Mesenchymal stem cell (in vitro differentiated cells and primary cell): Measurements from ENCODE around the gene RABEPK.
A peak's percentile ranks its signal among the peaks of the same experiment; 100 is the strongest.

ENCODE experiments used
- DNase-seq: peaks from one replicate; pipeline ENCODE4 v3.0.0-alpha.2; 2013
- H2AFZ ChIP-seq: one replicate; pipeline ENCODE4 v1.6.1; 2013; ENCODE audit warnings: low read depth, mild to moderate bottlenecking, control low read depth, inconsistent platforms, low read length, moderate library complexity
- H2AK5ac ChIP-seq: 2 replicates; pipeline ENCODE4 v1.6.1; 2013; ENCODE audit warnings: low read length, moderate library complexity, mild to moderate bottlenecking, inconsistent platforms; ENCODE audit not compliant: severe bottlenecking
- H2BK120ac ChIP-seq: one replicate; pipeline ENCODE4 v1.6.1; 2013; ENCODE audit warnings: low read depth, mild to moderate bottlenecking, inconsistent platforms, low read length, moderate library complexity
- H2BK12ac ChIP-seq, 2 experiments: one replicate each; pipeline ENCODE4 v1.6.1; 2013; ENCODE audit warnings: inconsistent platforms in 2 of 2, low read length in 2 of 2, mild to moderate bottlenecking in 2 of 2, moderate library complexity in 2 of 2, control low read depth in 1 of 2
- H2BK15ac ChIP-seq: one replicate; pipeline ENCODE4 v1.6.1; 2013; ENCODE audit warnings: mild to moderate bottlenecking, low read depth, inconsistent platforms; ENCODE audit not compliant: poor library complexity, severe bottlenecking
- H2BK5ac ChIP-seq: 2 replicates; pipeline ENCODE4 v1.6.1; 2013; ENCODE audit warnings: low read depth, mild to moderate bottlenecking, low read length, control low read depth, inconsistent platforms; ENCODE audit not compliant: poor library complexity, severe bottlenecking
- H3K14ac ChIP-seq, 2 experiments: one replicate each; pipeline ENCODE4 v1.6.1; 2013; ENCODE audit warnings: inconsistent platforms in 2 of 2, low read length in 2 of 2, control low read depth in 1 of 2, mild to moderate bottlenecking in 1 of 2, moderate library complexity in 1 of 2
- H3K18ac ChIP-seq, 2 experiments: one replicate each; pipeline ENCODE4 v1.6.1; 2013; ENCODE audit warnings: inconsistent platforms in 2 of 2, low read length in 2 of 2, control low read depth in 1 of 2, low read depth in 1 of 2, mild to moderate bottlenecking in 1 of 2
- H3K23ac ChIP-seq, 2 experiments: one replicate each; pipeline ENCODE4 v1.6.1; 2013; ENCODE audit warnings: inconsistent platforms in 2 of 2, low read length in 2 of 2, mild to moderate bottlenecking in 2 of 2, moderate library complexity in 2 of 2, control low read depth in 1 of 2
- H3K27ac ChIP-seq: 2 replicates; pipeline ENCODE4 v1.5.1; 2013; ENCODE audit warnings: mild to moderate bottlenecking, moderate library complexity, low read length, control low read depth, inconsistent platforms; ENCODE audit not compliant: poor library complexity, severe bottlenecking
- H3K27me3 ChIP-seq, 2 experiments: 2 replicates each; pipeline versions ENCODE4 v1.6.1 to v1.7.0; 2013; ENCODE audit warnings: low read length in 2 of 2, mild to moderate bottlenecking in 2 of 2, moderate library complexity in 2 of 2, control low read depth in 1 of 2, inconsistent platforms in 1 of 2; ENCODE audit not compliant: control insufficient read depth in 1 of 2, insufficient read depth in 1 of 2
- H3K36me3 ChIP-seq, 2 experiments: 2 replicates each; pipeline versions ENCODE4 v1.6.1 to v1.7.0; 2013; ENCODE audit warnings: low read length in 2 of 2, control low read depth in 1 of 2, inconsistent platforms in 1 of 2, low read depth in 1 of 2, mild to moderate bottlenecking in 1 of 2; ENCODE audit not compliant: insufficient read depth in 2 of 2, control insufficient read depth in 1 of 2
- H3K4ac ChIP-seq, 2 experiments: one replicate each; pipeline ENCODE4 v1.6.1; 2013; ENCODE audit warnings: inconsistent platforms in 2 of 2, low read length in 2 of 2, mild to moderate bottlenecking in 2 of 2, moderate library complexity in 2 of 2, control low read depth in 1 of 2, low read depth in 1 of 2
- H3K4me1 ChIP-seq: 2 replicates; pipeline ENCODE4 v1.6.1; 2013; ENCODE audit warnings: low read depth, low read length, control low read depth; ENCODE audit not compliant: control insufficient read depth, insufficient read depth
- H3K4me2 ChIP-seq: 2 replicates; pipeline ENCODE4 v1.6.1; 2013; ENCODE audit warnings: low read length, mild to moderate bottlenecking, inconsistent platforms; ENCODE audit not compliant: poor library complexity, severe bottlenecking
- H3K4me3 ChIP-seq, 2 experiments: 2 replicates each; pipeline versions ENCODE4 v1.5.1 to v1.7.0; 2013; ENCODE audit warnings: low read length in 2 of 2, mild to moderate bottlenecking in 2 of 2, control low read depth in 1 of 2, low read depth in 1 of 2; ENCODE audit not compliant: insufficient read depth in 1 of 2
- H3K79me1 ChIP-seq: replicated peaks from 2 replicates; pipeline ENCODE4 v1.6.1; 2013; ENCODE audit warnings: mild to moderate bottlenecking, control low read depth, low read length, inconsistent platforms; ENCODE audit not compliant: poor library complexity, severe bottlenecking
- H3K9ac ChIP-seq: 2 replicates; pipeline ENCODE4 v1.7.0; 2013; ENCODE audit warnings: mild to moderate bottlenecking, low read length, moderate library complexity
- H3K9me3 ChIP-seq: 2 replicates; pipeline ENCODE4 v1.7.0; 2013; ENCODE audit warnings: mild to moderate bottlenecking, low read length; ENCODE audit not compliant: control insufficient read depth
- H4K8ac ChIP-seq: one replicate; pipeline ENCODE4 v1.6.1; 2013; ENCODE audit warnings: inconsistent platforms, mild to moderate bottlenecking, low read length, moderate library complexity
- H4K91ac ChIP-seq: one replicate; pipeline ENCODE4 v1.6.1; 2013; ENCODE audit warnings: mild to moderate bottlenecking, low read length, inconsistent platforms
- WGBS: methylation state at CpG from one replicate; pipeline ENCODE4 v1.1.7; 2013; ENCODE audit warnings: mixed read lengths; 5-methylcytosine and 5-hydroxymethylcytosine counted together

The RABEPK gene

GRCh38 chr9:125255781-125256391, 55.5 kb downstream of the RABEPK start:
- H3K4ac ChIP-seq, result no peak overlapping the region
- no peak overlapping the region for H2BK15ac ChIP-seq
- DNase-seq, result peak; percentile 18
- H3K27me3 ChIP-seq, result no peaks in the 10 kb centered on the region
- H3K23ac ChIP-seq, result no peak overlapping the region
- H3K18ac ChIP-seq, result no peak overlapping the region
- no peak overlapping the region for H3K4me2 ChIP-seq
- H2BK120ac ChIP-seq, result no peak overlapping the region
- no peak overlapping the region for H2AFZ ChIP-seq
- H3K79me1 ChIP-seq, result no peaks in the 10 kb centered on the region
- H2BK5ac ChIP-seq, result no peak overlapping the region
- H4K91ac ChIP-seq, result no peak overlapping the region
- H3K36me3 ChIP-seq, result no peaks in the 10 kb centered on the region
- no peak overlapping the region for H3K27ac ChIP-seq
- H3K4me3 ChIP-seq, result no peak overlapping the region
- no peak overlapping the region for H2BK12ac ChIP-seq
- H3K9me3 ChIP-seq, result no peaks in the 10 kb centered on the region
- H2AK5ac ChIP-seq, result no peak overlapping the region
- H3K14ac ChIP-seq, result no peak overlapping the region
- H3K4me1 ChIP-seq, result no peaks in the 10 kb centered on the region
- H4K8ac ChIP-seq, result no peak overlapping the region
- no peak overlapping the region for H3K9ac ChIP-seq
- WGBS, result 37% methylated on average over 2 of the region's 2 CpGs

DNA sequence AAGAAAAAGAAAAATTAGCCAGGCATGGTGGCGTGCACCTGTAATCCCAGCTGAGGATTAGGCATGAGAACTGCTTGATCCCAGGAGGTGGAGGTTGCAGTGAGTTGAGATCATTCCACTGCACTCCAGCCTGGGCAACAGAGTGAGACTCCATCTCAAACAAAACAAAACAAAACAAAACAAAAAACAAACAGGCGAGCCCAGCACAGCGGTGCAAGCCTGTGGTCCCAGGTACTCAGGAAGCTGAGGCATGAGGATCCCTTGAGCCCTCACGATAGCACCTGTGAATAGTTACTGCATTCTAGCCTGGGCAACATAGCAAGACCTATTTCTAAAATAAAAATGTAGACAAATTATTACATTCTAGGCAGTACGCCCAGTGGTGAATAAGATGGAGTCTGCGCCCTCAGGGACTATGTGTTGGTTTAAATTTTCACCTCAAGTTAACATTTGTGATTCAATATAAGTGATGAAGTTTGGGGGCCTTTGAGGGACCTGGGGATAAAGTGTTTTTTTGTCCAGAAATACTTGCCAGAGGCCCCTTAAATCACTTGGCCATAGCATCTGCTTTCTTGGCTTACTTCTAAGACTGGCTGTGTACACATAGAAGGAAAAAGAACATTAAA, 57.9 kb downstream of the RABEPK start:
- no peak overlapping the region for H2AFZ ChIP-seq
- 99% methylated on average over 6 of the region's 6 CpGs for WGBS
- H3K4me3 ChIP-seq, result no peak overlapping the region
- no peaks in the 10 kb centered on the region for H3K79me1 ChIP-seq
- no peak overlapping the region for H3K4me2 ChIP-seq
- H3K4ac ChIP-seq, result no peak overlapping the region
- H4K8ac ChIP-seq, result no peak overlapping the region
- no peak for DNase-seq
- no peak overlapping the region for H2AK5ac ChIP-seq
- H4K91ac ChIP-seq, result peak overlapping the region; percentile 12
- no peak overlapping the region for H2BK15ac ChIP-seq
- no peak overlapping the region for H3K18ac ChIP-seq
- no peaks in the 10 kb centered on the region for H3K36me3 ChIP-seq
- no peaks in the 10 kb centered on the region for H3K4me1 ChIP-seq
- H2BK12ac ChIP-seq, result no peak overlapping the region
- H3K14ac ChIP-seq, result no peak overlapping the region
- H3K27ac ChIP-seq, result no peak overlapping the region
- no peak overlapping the region for H3K23ac ChIP-seq
- no peak overlapping the region for H3K9ac ChIP-seq
- no peaks in the 10 kb centered on the region for H3K9me3 ChIP-seq
- H2BK5ac ChIP-seq, result no peak overlapping the region
- no peaks in the 10 kb centered on the region for H3K27me3 ChIP-seq
- H2BK120ac ChIP-seq, result no peak overlapping the region

GRCh38 chr9:125258832-125259534, 58.6 kb downstream of the RABEPK start:
- WGBS, result 89% methylated on average over 2 of the region's 2 CpGs
- no peak overlapping the region for H3K14ac ChIP-seq
- no peak overlapping the region for H3K27ac ChIP-seq
- no peak overlapping the region for H3K4me3 ChIP-seq
- no peak overlapping the region for H2AFZ ChIP-seq
- H3K18ac ChIP-seq, result no peak overlapping the region
- no peaks in the 10 kb centered on the region for H3K27me3 ChIP-seq
- no peak overlapping the region for H3K4ac ChIP-seq
- no peaks in the 10 kb centered on the region for H3K9me3 ChIP-seq
- no peak overlapping the region for H3K9ac ChIP-seq
- H3K4me1 ChIP-seq, result peaks cover 2% of the 10 kb centered on the region
- no peaks in the 10 kb centered on the region for H3K79me1 ChIP-seq
- H4K8ac ChIP-seq, result no peak overlapping the region
- H2AK5ac ChIP-seq, result no peak overlapping the region
- H2BK15ac ChIP-seq, result no peak overlapping the region
- peaks cover 6% of the 10 kb centered on the region in 2 experiments for H3K36me3 ChIP-seq
- no peak overlapping the region for H2BK120ac ChIP-seq
- H2BK5ac ChIP-seq, result no peak overlapping the region
- no peak overlapping the region for H2BK12ac ChIP-seq
- H3K4me2 ChIP-seq, result no peak overlapping the region
- no peak for DNase-seq
- H3K23ac ChIP-seq, result no peak overlapping the region
- H4K91ac ChIP-seq, result no peak overlapping the region

GRCh38 chr9:125260561-125260960, 60.2 kb downstream of the RABEPK start:
- peak overlapping the region; percentile 41 for H4K8ac ChIP-seq
- H3K4me3 ChIP-seq, result no peak overlapping the region
- no peak overlapping the region for H3K23ac ChIP-seq
- no peak overlapping the region for H4K91ac ChIP-seq
- no peak overlapping the region for H2BK12ac ChIP-seq
- no peak overlapping the region for H3K4ac ChIP-seq
- no peak overlapping the region for H3K18ac ChIP-seq
- H3K27ac ChIP-seq, result no peak overlapping the region
- no peaks in the 10 kb centered on the region for H3K79me1 ChIP-seq
- no peak overlapping the region for H3K9ac ChIP-seq
- H3K4me1 ChIP-seq, result peaks cover 5% of the 10 kb centered on the region
- no peak overlapping the region for H2BK15ac ChIP-seq
- no peak overlapping the region for H3K14ac ChIP-seq
- H2AK5ac ChIP-seq, result no peak overlapping the region
- no peak overlapping the region for H3K4me2 ChIP-seq
- H3K27me3 ChIP-seq, result no peaks in the 10 kb centered on the region
- H2BK5ac ChIP-seq, result no peak overlapping the region
- peaks cover 9 to 12% of the 10 kb centered on the region in 2 experiments for H3K36me3 ChIP-seq
- no peaks in the 10 kb centered on the region for H3K9me3 ChIP-seq
- H2BK120ac ChIP-seq, result no peak overlapping the region
- no peak overlapping the region for H2AFZ ChIP-seq
- no peak for DNase-seq
